IPS DF 6.9 (cell line): ENCODE measurements around the gene BORCS5.

Experiments
- DNase-seq: peaks from one replicate; pipeline ENCODE4 v3.0.0-alpha.2; 2013; ENCODE audit warnings: low read depth, low spot score
- H3K27ac ChIP-seq: one replicate; pipeline ENCODE4 v1.5.1; 2013; ENCODE audit warnings: low read length, control low read depth
- H3K27me3 ChIP-seq: 2 replicates; pipeline ENCODE4 v1.6.1; 2013; ENCODE audit warnings: mild to moderate bottlenecking, low read length; ENCODE audit not compliant: control insufficient read depth, insufficient read depth
- H3K36me3 ChIP-seq: 2 replicates; pipeline ENCODE4 v1.6.1; 2013; ENCODE audit warnings: low read length; ENCODE audit not compliant: control insufficient read depth, insufficient read depth
- H3K4me1 ChIP-seq: 2 replicates; pipeline ENCODE4 v1.6.1; 2013; ENCODE audit warnings: low read length; ENCODE audit not compliant: control insufficient read depth, insufficient read depth
- H3K4me3 ChIP-seq: 2 replicates; pipeline ENCODE4 v1.5.1; 2013; ENCODE audit warnings: mild to moderate bottlenecking, low read length
- H3K9me3 ChIP-seq: 2 replicates; pipeline ENCODE4 v1.6.1; 2013; ENCODE audit warnings: low read length, inconsistent platforms; ENCODE audit not compliant: control insufficient read depth, insufficient read depth
- WGBS: extraction: QIAGEN DNeasy Blood & Tissue Kit; methylation state at CpG from one replicate; pipeline ENCODE4 v1.1.7; 2013; ENCODE audit warnings: mixed read lengths, missing lambda C conversion rate; ENCODE audit not compliant: insufficient read length, insufficient coverage; 5-methylcytosine and 5-hydroxymethylcytosine counted together

The BORCS5 gene

GRCh38 chr12:12376646-12377448 lies 20.0 kb downstream of the BORCS5 start:
- Histone ChIP-seq H3K27ac (no peak overlapping the region), H3K4me3 (no peak overlapping the region), H3K27me3 (no peaks in the 10 kb centered on the region), H3K4me1 (no peaks in the 10 kb centered on the region), H3K36me3 (no peaks in the 10 kb centered on the region), H3K9me3 (no peaks in the 10 kb centered on the region)
- no peak for DNase-seq
- no CpG with 5 or more reads among the region's 12 CpGs for WGBS

DNA sequence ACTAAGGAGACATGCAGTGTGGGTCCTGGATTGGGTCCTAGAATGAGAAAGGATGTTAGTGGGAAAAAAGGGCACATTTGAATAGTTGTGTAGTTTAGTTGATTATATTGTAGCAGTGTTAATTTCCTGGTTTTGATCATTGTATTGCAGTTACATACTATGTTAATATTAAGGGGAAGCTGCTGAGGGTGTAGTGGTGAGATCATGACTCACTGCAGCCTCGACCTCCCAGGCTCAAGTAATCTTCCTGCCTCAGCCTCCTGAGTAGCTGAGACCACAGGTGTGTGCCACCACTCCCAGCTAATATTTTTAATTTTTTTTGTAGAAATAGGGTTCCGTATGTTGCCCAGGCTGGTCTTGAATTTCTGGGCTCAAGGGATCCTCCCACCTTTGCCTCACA lies 21.7 kb downstream of the BORCS5 start:
- no peaks in the 10 kb centered on the region for H3K4me1 ChIP-seq
- H3K4me3 ChIP-seq: no peak overlapping the region
- no peaks in the 10 kb centered on the region for H3K27me3 ChIP-seq
- H3K9me3 ChIP-seq: no peaks in the 10 kb centered on the region
- no peak for DNase-seq
- H3K27ac ChIP-seq: no peak overlapping the region
- no CpG with 5 or more reads among the region's 2 CpGs for WGBS
- no peaks in the 10 kb centered on the region for H3K36me3 ChIP-seq

DNA sequence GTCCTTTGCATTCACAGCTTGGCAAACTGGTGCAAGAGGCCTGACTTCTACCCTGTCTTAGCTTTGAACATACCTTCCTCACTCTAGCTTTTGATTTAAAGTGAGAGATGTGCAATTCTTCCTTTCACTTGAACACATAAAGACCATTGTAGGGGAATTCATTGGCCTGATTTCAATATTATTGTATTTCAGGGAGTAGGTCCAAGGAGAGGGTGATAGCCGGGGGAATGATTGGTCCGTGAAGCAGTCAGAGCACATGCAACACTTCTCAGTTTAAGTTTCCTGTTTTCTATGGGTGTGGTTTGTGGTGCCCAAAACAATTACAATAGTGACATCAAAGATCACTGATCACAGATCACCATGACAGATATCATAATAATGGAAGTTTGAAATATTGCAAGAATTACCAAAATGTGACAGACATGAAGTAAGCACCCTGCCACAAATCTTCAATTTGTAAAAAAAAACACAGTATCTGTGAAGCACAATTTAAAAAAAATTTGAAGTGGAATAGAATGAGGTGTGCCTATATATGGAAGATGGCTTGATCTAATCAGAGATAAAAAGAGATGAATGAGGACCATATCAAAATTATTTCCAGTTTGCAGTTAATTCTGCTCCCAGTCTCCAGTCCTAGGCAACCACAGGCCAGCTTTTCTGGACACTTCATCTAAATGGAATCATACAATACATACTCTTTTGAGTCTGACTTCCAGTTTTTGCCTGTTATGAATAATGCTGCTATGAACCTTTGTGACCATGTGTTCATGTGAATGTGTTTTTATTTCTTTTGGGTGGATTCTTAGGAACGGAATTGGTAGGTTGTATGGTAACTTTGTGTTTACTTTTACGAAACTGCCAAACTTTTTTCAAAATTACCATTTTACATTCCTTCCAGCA lies 23.2 kb downstream of the BORCS5 start:
- Histone ChIP-seq H3K36me3 (no peaks in the 10 kb centered on the region), H3K27me3 (no peaks in the 10 kb centered on the region), H3K9me3 (no peaks in the 10 kb centered on the region), H3K27ac (no peak overlapping the region), H3K4me3 (no peak overlapping the region), H3K4me1 (peaks cover 2% of the 10 kb centered on the region; the same call in 1 of the 2 replicates)
- WGBS: no CpG with 5 or more reads among the region's 4 CpGs
- no peak for DNase-seq

- no peak overlapping the region for H3K4me3 ChIP-seq
- H3K9me3 ChIP-seq: no peaks in the 10 kb centered on the region
- no peak overlapping the region for H3K27ac ChIP-seq
- WGBS: no CpG with 5 or more reads among the region's 6 CpGs
- H3K36me3 ChIP-seq: no peaks in the 10 kb centered on the region
- H3K4me1 ChIP-seq: peaks cover 4% of the 10 kb centered on the region; the same call in 1 of the 2 replicates
- no peak for DNase-seq
- H3K27me3 ChIP-seq: no peaks in the 10 kb centered on the region
Observed at GRCh38 chr12:12380949-12381593, 24.2 kb downstream of the BORCS5 start.

DNA sequence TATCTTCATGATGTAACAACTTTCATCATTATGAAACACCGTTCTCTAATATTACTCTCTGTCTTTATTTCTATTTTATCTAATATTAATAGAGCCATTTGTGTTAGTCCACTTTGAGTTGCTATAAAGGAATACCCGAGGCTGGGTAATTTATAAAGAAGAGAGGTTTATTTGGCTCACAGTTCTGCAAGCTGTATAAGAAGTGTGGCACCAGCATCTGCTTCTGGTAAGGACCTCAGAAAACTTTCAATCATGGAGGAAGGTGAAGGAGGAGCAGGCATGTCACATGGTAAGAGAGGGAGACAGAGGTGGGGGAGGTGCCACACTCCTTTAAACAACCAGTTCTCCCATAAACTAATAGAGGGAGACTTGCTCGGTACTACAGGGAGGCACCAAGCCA lies 25.1 kb downstream of the BORCS5 start:
- peaks cover 4% of the 10 kb centered on the region; the same call in 1 of the 2 replicates for H3K4me1 ChIP-seq
- DNase-seq: no peak
- H3K36me3 ChIP-seq: no peaks in the 10 kb centered on the region
- no peaks in the 10 kb centered on the region for H3K9me3 ChIP-seq
- no peak overlapping the region for H3K27ac ChIP-seq
- no CpG with 5 or more reads among the region's 3 CpGs for WGBS
- H3K27me3 ChIP-seq: no peaks in the 10 kb centered on the region
- no peak overlapping the region for H3K4me3 ChIP-seq

DNA sequence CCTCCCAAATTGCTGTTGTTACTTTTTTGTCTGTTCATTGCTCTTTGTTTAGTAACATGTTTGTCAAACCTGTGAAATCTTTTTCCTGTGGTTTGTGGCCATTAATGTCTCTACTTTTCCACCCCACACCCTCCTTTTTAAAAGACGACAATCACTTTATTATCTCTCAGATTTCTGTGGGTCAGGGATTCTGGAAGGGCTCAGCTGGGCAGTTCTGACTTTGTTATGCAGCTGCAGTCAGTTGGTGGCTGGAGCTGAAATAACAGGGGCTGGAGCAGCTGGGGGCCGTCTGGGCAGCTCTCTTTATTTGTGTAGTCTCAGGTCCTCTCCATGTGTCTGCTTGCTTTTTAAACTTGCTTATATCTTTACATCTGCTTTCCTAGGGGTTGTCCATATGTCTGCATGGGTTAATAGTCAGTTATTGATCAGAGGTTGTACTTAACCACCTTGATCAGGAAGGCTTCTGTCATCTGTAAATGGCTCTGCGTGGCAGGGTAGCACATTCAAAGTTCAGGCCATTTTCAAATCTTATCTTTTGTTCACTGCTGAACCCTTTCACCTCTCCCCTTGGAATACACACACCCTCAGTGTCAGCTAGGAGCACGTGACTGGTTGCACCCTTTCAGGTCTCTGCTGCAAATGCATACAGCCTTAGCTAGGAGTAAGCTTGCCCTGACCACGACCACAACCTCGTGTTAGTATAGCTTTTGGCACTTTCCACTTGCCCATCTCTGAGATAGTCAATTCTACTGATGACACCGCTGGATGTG lies 27.9 kb downstream of the BORCS5 start:
- Histone ChIP-seq H3K4me3 (no peak overlapping the region), H3K27me3 (no peaks in the 10 kb centered on the region), H3K9me3 (no peaks in the 10 kb centered on the region), H3K27ac (peak overlapping the region; percentile 93), H3K36me3 (no peaks in the 10 kb centered on the region), H3K4me1 (peaks cover 4% of the 10 kb centered on the region; the same call in 1 of the 2 replicates)
- DNase-seq: peak; percentile 43
- WGBS: no CpG with 5 or more reads among the region's 7 CpGs

DNA sequence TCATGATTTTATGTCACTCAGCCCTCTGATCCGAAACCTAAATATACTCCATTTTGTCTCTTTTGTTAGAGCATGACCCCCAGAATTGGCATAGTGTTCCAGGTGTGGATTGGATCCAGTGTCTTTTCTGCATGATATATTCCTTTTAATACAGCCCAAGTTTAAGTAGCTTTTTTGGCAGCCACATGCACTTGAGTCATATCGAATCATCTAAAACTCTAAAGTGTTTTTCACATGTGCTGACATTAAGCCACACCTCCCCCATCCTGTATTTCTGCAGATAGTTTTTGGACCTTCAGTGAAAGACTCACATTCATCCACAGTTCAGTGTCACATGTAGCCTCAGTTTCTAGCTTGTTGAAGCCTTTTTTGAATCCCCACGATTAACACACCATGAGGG lies 30.6 kb downstream of the BORCS5 start:
- H3K27ac ChIP-seq: no peak overlapping the region
- H3K4me1 ChIP-seq: peaks cover 4% of the 10 kb centered on the region; the same call in 1 of the 2 replicates
- no CpG with 5 or more reads among the region's 3 CpGs for WGBS
- H3K27me3 ChIP-seq: no peaks in the 10 kb centered on the region
- H3K4me3 ChIP-seq: no peak overlapping the region
- H3K36me3 ChIP-seq: no peaks in the 10 kb centered on the region
- no peak for DNase-seq
- no peaks in the 10 kb centered on the region for H3K9me3 ChIP-seq

GRCh38 chr12:12392413-12392812 lies 35.5 kb downstream of the BORCS5 start:
- Histone ChIP-seq H3K36me3 (no peaks in the 10 kb centered on the region), H3K4me3 (no peak overlapping the region), H3K27me3 (no peaks in the 10 kb centered on the region), H3K4me1 (0 out of 2 replicates have a peak, but pooled peaks cover 1% of the 10 kb centered on the region), H3K9me3 (no peaks in the 10 kb centered on the region), H3K27ac (no peak overlapping the region)
- no CpG with 5 or more reads among the region's 2 CpGs for WGBS
- DNase-seq: no peak

- DNase-seq: no peak
- Histone ChIP-seq H3K27me3 (no peaks in the 10 kb centered on the region), H3K4me1 (0 out of 2 replicates have a peak, but pooled peaks cover 1% of the 10 kb centered on the region), H3K9me3 (no peaks in the 10 kb centered on the region), H3K4me3 (no peak overlapping the region), H3K36me3 (no peaks in the 10 kb centered on the region), H3K27ac (no peak overlapping the region)
- WGBS: no CpG with 5 or more reads among the region's 2 CpGs
Observed at GRCh38 chr12:12393171-12393570, 36.3 kb downstream of the BORCS5 start.
